Fibroblast of pulmonary artery (primary cell): ENCODE measurements around the gene GRID2.

ENCODE experiments used
- DNase-seq: peaks from one replicate; pipeline ENCODE4 v3.0.0-alpha.2; 2010; ENCODE audit warnings: low read depth
- H3K4me3 ChIP-seq: replicated peaks from 2 replicates; pipeline ENCODE4 v1.5.1; 2011; ENCODE audit warnings: low read depth, mild to moderate bottlenecking, control low read depth, low read length, moderate library complexity
- TF ChIP-seq, protein P1 (sequence below): IDR thresholded peaks from 2 replicates; pipeline ENCODE4 v1.5.1; 2011; ENCODE audit warnings: mild to moderate bottlenecking, control low read depth, low read length, inconsistent platforms; ENCODE audit errors: missing control alignments

GRID2 gene

DNA sequence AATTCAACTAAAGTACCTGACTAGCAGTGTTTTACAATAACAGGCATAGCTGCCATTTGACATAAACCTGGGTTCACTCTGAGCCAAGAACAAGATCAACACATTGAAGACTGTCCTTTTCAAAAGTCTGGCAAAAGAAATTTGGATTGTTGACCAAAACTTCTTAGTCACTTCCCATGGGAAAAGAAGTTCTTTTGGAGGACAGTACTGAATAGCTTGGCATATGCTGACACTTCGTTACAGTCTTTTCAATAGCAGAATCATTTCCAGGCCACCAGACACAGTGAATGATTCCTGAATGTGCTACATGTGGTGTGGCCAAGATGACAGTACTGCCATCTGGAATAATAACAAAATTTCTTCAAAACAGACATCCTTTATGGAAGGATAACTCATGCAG lies 560.3 kb downstream of the GRID2 start:
- no peak for DNase-seq
- TF ChIP-seq, protein P1, sequence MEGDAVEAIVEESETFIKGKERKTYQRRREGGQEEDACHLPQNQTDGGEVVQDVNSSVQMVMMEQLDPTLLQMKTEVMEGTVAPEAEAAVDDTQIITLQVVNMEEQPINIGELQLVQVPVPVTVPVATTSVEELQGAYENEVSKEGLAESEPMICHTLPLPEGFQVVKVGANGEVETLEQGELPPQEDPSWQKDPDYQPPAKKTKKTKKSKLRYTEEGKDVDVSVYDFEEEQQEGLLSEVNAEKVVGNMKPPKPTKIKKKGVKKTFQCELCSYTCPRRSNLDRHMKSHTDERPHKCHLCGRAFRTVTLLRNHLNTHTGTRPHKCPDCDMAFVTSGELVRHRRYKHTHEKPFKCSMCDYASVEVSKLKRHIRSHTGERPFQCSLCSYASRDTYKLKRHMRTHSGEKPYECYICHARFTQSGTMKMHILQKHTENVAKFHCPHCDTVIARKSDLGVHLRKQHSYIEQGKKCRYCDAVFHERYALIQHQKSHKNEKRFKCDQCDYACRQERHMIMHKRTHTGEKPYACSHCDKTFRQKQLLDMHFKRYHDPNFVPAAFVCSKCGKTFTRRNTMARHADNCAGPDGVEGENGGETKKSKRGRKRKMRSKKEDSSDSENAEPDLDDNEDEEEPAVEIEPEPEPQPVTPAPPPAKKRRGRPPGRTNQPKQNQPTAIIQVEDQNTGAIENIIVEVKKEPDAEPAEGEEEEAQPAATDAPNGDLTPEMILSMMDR, result no peak
- H3K4me3 ChIP-seq, result no peak overlapping the region

DNA sequence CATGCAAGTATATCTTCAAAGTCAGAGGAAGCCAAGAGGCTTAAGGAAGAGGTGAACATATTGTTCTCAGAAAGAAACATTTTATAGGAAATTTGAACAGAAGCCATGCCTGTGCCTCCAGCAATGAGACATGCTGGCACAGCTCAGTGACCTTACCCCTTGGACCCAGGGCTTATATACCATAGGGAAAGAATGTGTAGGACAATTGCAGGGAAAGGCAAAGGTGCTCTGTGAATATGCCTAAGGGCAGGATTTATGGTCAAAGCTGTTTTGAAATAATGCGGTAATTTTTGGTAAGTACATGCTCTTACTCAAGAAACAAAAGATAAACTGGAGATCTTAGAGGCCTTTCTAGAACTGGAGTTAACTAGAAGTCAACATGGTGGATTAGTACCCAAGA lies 568.8 kb downstream of the GRID2 start:
- TF ChIP-seq, protein P1, result no peak
- no peak overlapping the region for H3K4me3 ChIP-seq
- DNase-seq, result no peak

DNA sequence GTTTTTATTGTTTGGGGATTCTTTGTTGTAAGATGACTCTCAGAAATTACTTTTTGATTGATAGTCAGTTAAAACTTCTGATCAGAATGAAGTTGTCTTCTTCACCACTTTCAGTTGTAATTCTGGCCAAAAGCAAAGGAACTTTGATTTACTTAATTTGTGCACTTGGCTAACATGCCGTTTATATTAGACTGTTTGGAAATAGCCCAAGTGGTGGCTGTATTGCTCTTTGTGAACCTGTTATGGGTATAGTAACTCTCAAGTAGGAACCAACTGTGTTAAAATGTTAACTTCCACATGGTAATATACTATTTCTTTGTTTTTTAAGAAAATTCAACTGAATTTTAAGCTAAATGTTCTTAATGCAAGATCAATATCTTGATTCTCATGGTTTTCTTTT lies 581.9 kb downstream of the GRID2 start:
- DNase-seq, result no peak
- no peak overlapping the region for H3K4me3 ChIP-seq
- TF ChIP-seq, protein P1, result no peak

DNA sequence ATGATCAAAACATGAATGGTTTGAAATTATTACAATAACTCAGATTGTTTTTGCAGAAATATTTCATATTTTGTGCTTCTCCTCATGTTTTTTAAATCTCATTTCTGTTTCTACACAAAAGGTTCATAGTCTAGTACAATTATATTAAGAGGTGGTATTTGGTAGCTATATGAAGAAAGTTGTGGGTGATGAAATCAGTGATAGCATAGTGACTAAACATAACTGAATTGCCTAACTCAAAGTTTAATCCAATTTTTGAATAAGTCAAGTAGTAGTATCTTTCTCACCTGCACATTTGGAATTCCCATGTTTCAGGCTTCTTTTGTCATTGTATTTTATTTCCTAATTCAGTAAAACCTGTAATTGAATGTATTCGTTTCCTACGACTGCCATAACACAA lies 648.7 kb downstream of the GRID2 start:
- no peak overlapping the region for H3K4me3 ChIP-seq
- DNase-seq, result peak; percentile 2
- TF ChIP-seq, protein P1, result no peak

DNA sequence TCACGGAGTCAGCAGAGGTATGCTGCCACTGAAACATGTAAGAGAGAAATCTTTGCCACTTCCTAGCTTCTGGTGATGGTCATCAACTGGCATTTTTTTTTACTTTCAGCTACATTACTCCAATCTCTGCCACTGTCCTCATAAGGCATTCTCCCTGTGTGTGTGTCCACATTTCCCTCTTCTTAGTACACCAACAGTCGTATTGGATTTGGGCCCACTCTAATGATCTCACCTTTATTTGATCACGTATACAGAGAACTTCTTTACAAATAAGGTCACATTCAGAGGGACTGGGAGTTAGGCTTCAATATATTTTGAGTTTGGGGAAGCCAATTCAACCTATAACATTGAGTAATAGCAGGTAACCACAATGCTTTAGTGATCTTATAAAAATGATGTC lies 649.1 kb downstream of the GRID2 start:
- no peak overlapping the region for H3K4me3 ChIP-seq
- no peak for DNase-seq
- TF ChIP-seq, protein P1, result no peak

DNA sequence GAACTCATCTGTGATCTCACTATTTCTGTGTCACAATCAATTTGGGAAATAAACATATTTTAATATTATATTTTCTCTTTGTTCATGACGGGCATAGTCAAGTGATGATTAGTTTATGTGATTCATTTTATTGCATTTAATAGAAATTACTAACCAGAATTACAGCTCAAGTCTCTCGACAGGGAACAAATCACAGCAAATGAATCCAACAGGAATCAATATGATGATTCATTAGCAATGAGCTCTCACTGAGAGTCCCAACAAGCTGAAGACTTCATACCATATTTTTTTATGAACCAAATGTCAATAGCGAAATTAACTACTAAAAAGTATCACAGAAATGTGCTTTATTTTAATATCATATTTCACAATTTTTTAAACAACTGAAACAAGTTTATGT lies 649.7 kb downstream of the GRID2 start:
- TF ChIP-seq, protein P1, result no peak
- DNase-seq, result no peak
- no peak overlapping the region for H3K4me3 ChIP-seq

DNA sequence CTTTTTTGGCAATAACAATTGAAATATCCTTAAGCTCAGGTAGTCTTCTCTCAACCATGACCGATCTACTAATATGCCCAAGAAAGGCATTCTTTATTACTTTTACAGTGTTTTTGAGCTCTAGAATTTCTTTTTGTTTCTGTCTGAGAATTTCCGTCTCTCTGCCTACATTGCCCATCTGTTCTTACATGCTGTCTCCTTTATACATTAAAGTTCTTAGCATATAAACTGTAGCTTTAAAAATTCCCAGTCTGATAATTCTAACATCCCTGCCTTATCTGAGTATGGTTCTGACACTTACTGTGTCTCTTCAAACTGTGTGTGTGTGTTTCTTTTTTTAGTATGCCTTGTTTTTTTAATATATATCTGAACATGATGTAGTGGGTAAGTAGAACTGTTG lies 658.1 kb downstream of the GRID2 start:
- DNase-seq, result no peak
- TF ChIP-seq, protein P1, result no peak

More for the DNA sequence above, 658.1 kb downstream of the GRID2 start:
- no peak overlapping the region for H3K4me3 ChIP-seq
